ENCODE results near the gene EPHB2.

GRCh38 chr1:22709891-22710700, 543 bp upstream of the EPHB2 start:
- TF ChIP-seq, protein P1, sequence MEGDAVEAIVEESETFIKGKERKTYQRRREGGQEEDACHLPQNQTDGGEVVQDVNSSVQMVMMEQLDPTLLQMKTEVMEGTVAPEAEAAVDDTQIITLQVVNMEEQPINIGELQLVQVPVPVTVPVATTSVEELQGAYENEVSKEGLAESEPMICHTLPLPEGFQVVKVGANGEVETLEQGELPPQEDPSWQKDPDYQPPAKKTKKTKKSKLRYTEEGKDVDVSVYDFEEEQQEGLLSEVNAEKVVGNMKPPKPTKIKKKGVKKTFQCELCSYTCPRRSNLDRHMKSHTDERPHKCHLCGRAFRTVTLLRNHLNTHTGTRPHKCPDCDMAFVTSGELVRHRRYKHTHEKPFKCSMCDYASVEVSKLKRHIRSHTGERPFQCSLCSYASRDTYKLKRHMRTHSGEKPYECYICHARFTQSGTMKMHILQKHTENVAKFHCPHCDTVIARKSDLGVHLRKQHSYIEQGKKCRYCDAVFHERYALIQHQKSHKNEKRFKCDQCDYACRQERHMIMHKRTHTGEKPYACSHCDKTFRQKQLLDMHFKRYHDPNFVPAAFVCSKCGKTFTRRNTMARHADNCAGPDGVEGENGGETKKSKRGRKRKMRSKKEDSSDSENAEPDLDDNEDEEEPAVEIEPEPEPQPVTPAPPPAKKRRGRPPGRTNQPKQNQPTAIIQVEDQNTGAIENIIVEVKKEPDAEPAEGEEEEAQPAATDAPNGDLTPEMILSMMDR (CRISPR knock-in tag; IDR thresholded peaks at IDR 0.05), result no peak
- TF ChIP-seq ZNF281 (CRISPR knock-in tag; IDR thresholded peaks at IDR 0.05; ENCODE audit: borderline replicate concordance) (no peak), EZH2 (conservative IDR thresholded peaks at IDR 0.05; ENCODE audit: low read depth, low read length) (no peak), GFI1 (CRISPR knock-in tag; IDR thresholded peaks at IDR 0.05; ENCODE audit: borderline replicate concordance) (no peak), TAF1 (CRISPR knock-in tag; IDR thresholded peaks at IDR 0.05) (no peak), PATZ1 (CRISPR knock-in tag; IDR thresholded peaks at IDR 0.05) (no peak), SP5 (CRISPR knock-in tag; IDR thresholded peaks at IDR 0.05; ENCODE audit: borderline replicate concordance, low read depth) (no peak)
- TF ChIP-seq, protein P2, sequence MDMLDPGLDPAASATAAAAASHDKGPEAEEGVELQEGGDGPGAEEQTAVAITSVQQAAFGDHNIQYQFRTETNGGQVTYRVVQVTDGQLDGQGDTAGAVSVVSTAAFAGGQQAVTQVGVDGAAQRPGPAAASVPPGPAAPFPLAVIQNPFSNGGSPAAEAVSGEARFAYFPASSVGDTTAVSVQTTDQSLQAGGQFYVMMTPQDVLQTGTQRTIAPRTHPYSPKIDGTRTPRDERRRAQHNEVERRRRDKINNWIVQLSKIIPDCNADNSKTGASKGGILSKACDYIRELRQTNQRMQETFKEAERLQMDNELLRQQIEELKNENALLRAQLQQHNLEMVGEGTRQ (IDR thresholded peaks at IDR 0.05; ENCODE audit: low read depth, low read length), result no peak
- TF ChIP-seq, protein P2 (CRISPR knock-in tag; IDR thresholded peaks at IDR 0.05; ENCODE audit: borderline replicate concordance), result no peak

Measured in HepG2 (cell line).